OCI-LY1 (cell line): Measurements from ENCODE around the gene MARCHF11.

ENCODE experiments used
- H2AFZ ChIP-seq: fragments of 200-600 bp; sonication (generic), shearing (Covaris generic); 2 replicates; pipeline ENCODE4 v1.6.0; 2014; ENCODE audit warnings: antibody characterized with exemption, mild to moderate bottlenecking, low read length
- H3F3A ChIP-seq: fragments of 200-600 bp; sonication (generic), shearing (Covaris generic); 2 replicates; pipeline ENCODE4 v1.6.0; 2014; ENCODE audit warnings: mild to moderate bottlenecking, antibody characterized with exemption, low read length, moderate library complexity; ENCODE audit not compliant: insufficient read depth
- H3K27ac ChIP-seq: fragments of 200-600 bp; sonication (generic); 2 replicates; pipeline ENCODE4 v1.5.1; 2014; ENCODE audit warnings: low read length, mixed run types, mild to moderate bottlenecking, low read depth; ENCODE audit not compliant: poor library complexity, severe bottlenecking
- H3K27me3 ChIP-seq: fragments of 200-600 bp; sonication (generic); 2 replicates; pipeline ENCODE4 v1.6.0; 2014; ENCODE audit warnings: antibody characterized with exemption, mild to moderate bottlenecking, low read length, moderate library complexity; ENCODE audit not compliant: insufficient read depth
- H3K36me3 ChIP-seq: fragments of 200-600 bp; sonication (generic); 2 replicates; pipeline ENCODE4 v1.6.1; 2014; ENCODE audit warnings: mild to moderate bottlenecking, antibody characterized with exemption, low read length, moderate library complexity, mixed read lengths; ENCODE audit not compliant: insufficient read depth
- H3K4me1 ChIP-seq: fragments of 200-600 bp; sonication (generic); 2 replicates; pipeline ENCODE4 v1.5.1; 2014; ENCODE audit warnings: mild to moderate bottlenecking, low read length, moderate library complexity; ENCODE audit not compliant: insufficient read depth, severe bottlenecking
- H3K4me2 ChIP-seq: fragments of 200-600 bp; sonication (generic), shearing (Covaris generic); 2 replicates; pipeline ENCODE4 v1.6.1; 2014; ENCODE audit warnings: low read length
- H3K4me3 ChIP-seq: fragments of 200-600 bp; sonication (generic); 2 replicates; pipeline ENCODE4 v1.5.1; 2014; ENCODE audit warnings: low read length, low read depth, mild to moderate bottlenecking, mixed read lengths; ENCODE audit not compliant: poor library complexity, severe bottlenecking
- H3K79me2 ChIP-seq: fragments of 200-600 bp; shearing (Covaris generic); 2 replicates; pipeline ENCODE4 v1.6.1; 2016; ENCODE audit warnings: mixed run types, low read length, mixed read lengths; ENCODE audit not compliant: insufficient read depth
- H3K9ac ChIP-seq: fragments of 200-600 bp; sonication (generic), shearing (Covaris generic); 2 replicates; pipeline ENCODE4 v1.6.1; 2014; ENCODE audit warnings: mild to moderate bottlenecking, low read length, mixed read lengths
- H3K9me2 ChIP-seq: fragments of 200-600 bp; sonication (generic), shearing (Covaris generic); 2 replicates; pipeline ENCODE4 v1.6.1; 2014; ENCODE audit warnings: low read depth, mild to moderate bottlenecking, low read length, mixed read lengths
- H3K9me3 ChIP-seq: fragments of 200-600 bp; shearing (Covaris generic); 2 replicates; pipeline ENCODE4 v1.6.1; 2014; ENCODE audit warnings: low read length, mixed read lengths
- H4K20me1 ChIP-seq: fragments of 200-600 bp; sonication (generic), shearing (Covaris generic); 2 replicates; pipeline ENCODE4 v1.6.0; 2016; ENCODE audit warnings: mild to moderate bottlenecking, low read length; ENCODE audit not compliant: insufficient read depth
- EZH2 ChIP-seq: fragments of 200-600 bp; sonication (generic), shearing (Covaris generic); IDR thresholded peaks from 2 replicates; pipeline ENCODE4 v1.8.0; 2017; ENCODE audit warnings: borderline replicate concordance, mixed run types, mild to moderate bottlenecking, antibody characterized with exemption, low read length, moderate library complexity, mixed read lengths
- TF ChIP-seq, protein P1 (sequence below): fragments of 200-600 bp; sonication (generic), shearing (Covaris generic); IDR thresholded peaks from 2 replicates; pipeline ENCODE4 v1.5.1; 2017; ENCODE audit warnings: mild to moderate bottlenecking, antibody characterized with exemption, low read length, moderate library complexity, mixed read lengths

MARCHF11 gene

DNA sequence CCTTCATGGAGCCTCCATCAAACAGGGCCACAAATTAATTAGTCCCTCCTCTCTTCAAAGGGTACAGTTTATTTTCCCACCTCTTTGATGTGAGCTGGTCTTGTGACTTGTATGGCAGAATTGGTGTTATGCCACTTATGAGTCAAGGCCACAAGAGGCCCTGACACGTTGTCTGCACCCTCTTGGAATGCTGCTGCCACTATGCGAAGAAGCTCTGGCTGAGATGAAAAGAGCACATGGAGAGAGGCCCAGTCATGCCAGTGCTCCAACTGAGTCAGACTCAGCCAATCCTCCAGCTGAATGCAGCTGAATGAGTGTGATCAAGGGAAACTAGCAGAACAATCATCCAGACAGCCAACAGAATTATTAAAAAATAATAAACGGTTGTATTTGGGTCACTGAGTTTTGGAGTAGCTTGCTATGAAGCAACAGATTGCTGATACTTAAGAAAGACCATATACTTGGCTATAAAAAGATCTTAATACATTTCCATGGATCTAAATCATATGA lies 128.3 kb downstream of the MARCHF11 start:
- Histone ChIP-seq H2AFZ (no peak overlapping the region), H3K9me3 (no peaks in the 10 kb centered on the region), H3K4me2 (no peak overlapping the region), H3F3A (no peaks in the 10 kb centered on the region), H3K4me3 (no peak overlapping the region), H3K27ac (no peak overlapping the region), H3K9ac (no peak overlapping the region), H3K79me2 (no peaks in the 10 kb centered on the region), H3K27me3 (no peaks in the 10 kb centered on the region), H3K4me1 (no peaks in the 10 kb centered on the region), H4K20me1 (no peaks in the 10 kb centered on the region), H3K9me2 (no peaks in the 10 kb centered on the region), H3K36me3 (no peaks in the 10 kb centered on the region)
- TF ChIP-seq EZH2, result no peak
- TF ChIP-seq, protein P1, sequence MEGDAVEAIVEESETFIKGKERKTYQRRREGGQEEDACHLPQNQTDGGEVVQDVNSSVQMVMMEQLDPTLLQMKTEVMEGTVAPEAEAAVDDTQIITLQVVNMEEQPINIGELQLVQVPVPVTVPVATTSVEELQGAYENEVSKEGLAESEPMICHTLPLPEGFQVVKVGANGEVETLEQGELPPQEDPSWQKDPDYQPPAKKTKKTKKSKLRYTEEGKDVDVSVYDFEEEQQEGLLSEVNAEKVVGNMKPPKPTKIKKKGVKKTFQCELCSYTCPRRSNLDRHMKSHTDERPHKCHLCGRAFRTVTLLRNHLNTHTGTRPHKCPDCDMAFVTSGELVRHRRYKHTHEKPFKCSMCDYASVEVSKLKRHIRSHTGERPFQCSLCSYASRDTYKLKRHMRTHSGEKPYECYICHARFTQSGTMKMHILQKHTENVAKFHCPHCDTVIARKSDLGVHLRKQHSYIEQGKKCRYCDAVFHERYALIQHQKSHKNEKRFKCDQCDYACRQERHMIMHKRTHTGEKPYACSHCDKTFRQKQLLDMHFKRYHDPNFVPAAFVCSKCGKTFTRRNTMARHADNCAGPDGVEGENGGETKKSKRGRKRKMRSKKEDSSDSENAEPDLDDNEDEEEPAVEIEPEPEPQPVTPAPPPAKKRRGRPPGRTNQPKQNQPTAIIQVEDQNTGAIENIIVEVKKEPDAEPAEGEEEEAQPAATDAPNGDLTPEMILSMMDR, result no peak

DNA sequence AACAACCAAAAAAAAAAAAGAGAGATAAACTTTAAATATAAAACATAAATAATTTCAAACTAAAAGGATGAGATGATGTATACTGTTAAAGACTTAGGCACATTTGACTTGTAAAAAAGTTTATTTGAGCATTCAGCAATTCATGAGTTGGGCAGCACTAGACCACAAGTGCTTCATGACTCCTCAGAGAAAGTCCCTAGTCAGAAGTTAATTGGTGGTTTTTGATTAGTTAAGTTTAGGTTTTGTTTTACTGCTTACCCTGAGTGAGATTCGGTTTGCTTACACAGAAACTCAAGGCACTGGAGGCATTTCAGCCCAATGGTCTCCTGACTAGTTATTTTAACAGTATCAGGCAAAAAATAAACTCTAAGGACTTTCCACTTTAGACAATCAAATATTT lies 129.2 kb downstream of the MARCHF11 start:
- H3K27me3 ChIP-seq, result no peaks in the 10 kb centered on the region
- no peaks in the 10 kb centered on the region for H3K9me2 ChIP-seq
- no peak overlapping the region for H3K27ac ChIP-seq
- no peaks in the 10 kb centered on the region for H3K4me1 ChIP-seq
- H3K36me3 ChIP-seq, result no peaks in the 10 kb centered on the region
- TF ChIP-seq, protein P1, result no peak
- TF ChIP-seq EZH2, result no peak
- H3K9me3 ChIP-seq, result no peaks in the 10 kb centered on the region
- no peak overlapping the region for H2AFZ ChIP-seq
- no peaks in the 10 kb centered on the region for H3F3A ChIP-seq
- no peaks in the 10 kb centered on the region for H3K79me2 ChIP-seq
- no peak overlapping the region for H3K4me2 ChIP-seq
- H3K9ac ChIP-seq, result no peak overlapping the region
- no peaks in the 10 kb centered on the region for H4K20me1 ChIP-seq
- H3K4me3 ChIP-seq, result no peak overlapping the region

DNA sequence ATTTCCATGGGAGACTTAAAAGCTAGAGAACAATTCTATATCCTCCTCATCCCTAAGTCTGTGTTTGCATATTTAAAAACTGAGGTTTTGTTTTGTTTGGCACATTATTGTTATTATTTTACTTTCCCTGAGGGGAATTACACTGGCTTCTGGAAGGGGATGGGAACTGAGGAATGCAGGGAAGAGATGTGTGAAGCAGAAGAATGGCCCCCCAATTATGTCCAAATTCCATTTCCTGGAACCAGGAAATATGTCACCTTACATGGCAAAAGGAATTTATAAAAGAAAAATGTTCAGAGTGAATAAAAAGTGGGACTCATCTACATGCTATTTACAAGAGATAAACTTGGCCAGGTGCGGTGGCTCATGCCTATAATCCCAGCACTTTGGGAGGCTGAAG lies 129.8 kb downstream of the MARCHF11 start:
- no peak overlapping the region for H3K9ac ChIP-seq
- no peaks in the 10 kb centered on the region for H3K79me2 ChIP-seq
- H3K4me1 ChIP-seq, result no peaks in the 10 kb centered on the region
- no peak overlapping the region for H3K4me3 ChIP-seq
- no peaks in the 10 kb centered on the region for H3K36me3 ChIP-seq
- TF ChIP-seq, protein P1, result no peak
- no peak for TF ChIP-seq EZH2
- H3K27me3 ChIP-seq, result no peaks in the 10 kb centered on the region
- no peak overlapping the region for H3K27ac ChIP-seq
- no peaks in the 10 kb centered on the region for H4K20me1 ChIP-seq
- no peaks in the 10 kb centered on the region for H3F3A ChIP-seq
- no peaks in the 10 kb centered on the region for H3K9me2 ChIP-seq
- H3K9me3 ChIP-seq, result no peaks in the 10 kb centered on the region
- H2AFZ ChIP-seq, result no peak overlapping the region
- no peak overlapping the region for H3K4me2 ChIP-seq
